ENCODE measurements around the gene NDUFB10. TPM values are rescaled to one million over a fixed set of nuclear protein-coding genes. Genes with fewer than 3 reads are reported as not detected.
A peak's percentile ranks its signal among the peaks of the same experiment; 100 is the strongest.

NDUFB10 gene
- total RNA-seq, 2 experiments from 2014 or later = 126 to 129 TPM

DNA sequence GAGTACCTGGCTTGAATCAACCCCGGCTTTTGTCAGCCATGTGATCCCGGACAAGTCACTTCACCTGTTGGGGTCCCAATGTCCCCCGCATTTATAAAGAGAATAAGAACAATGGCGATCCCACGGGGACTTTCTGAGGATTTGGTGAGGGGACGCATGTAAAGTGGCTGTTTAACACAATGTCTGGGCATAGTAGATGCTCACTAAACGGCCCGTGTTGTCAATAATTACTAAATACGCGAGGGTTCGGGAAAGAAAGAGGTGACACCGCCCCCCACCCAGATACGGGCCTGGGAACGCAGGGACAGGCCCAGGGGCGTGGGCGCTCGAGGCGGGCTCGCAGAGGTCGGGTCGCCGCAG lies 32.2 kb downstream of the NDUFB10 start:
- H3K4me1 Mint-ChIP-seq (ENCODE audit: low read depth) = peaks cover 16% of the 10 kb centered on the region
- intact Hi-C loops (cut with micrococcal nuclease) = no loop called here
- TF ChIP-seq, protein P1, sequence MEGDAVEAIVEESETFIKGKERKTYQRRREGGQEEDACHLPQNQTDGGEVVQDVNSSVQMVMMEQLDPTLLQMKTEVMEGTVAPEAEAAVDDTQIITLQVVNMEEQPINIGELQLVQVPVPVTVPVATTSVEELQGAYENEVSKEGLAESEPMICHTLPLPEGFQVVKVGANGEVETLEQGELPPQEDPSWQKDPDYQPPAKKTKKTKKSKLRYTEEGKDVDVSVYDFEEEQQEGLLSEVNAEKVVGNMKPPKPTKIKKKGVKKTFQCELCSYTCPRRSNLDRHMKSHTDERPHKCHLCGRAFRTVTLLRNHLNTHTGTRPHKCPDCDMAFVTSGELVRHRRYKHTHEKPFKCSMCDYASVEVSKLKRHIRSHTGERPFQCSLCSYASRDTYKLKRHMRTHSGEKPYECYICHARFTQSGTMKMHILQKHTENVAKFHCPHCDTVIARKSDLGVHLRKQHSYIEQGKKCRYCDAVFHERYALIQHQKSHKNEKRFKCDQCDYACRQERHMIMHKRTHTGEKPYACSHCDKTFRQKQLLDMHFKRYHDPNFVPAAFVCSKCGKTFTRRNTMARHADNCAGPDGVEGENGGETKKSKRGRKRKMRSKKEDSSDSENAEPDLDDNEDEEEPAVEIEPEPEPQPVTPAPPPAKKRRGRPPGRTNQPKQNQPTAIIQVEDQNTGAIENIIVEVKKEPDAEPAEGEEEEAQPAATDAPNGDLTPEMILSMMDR (IDR thresholded peaks at IDR 0.05) = no peak
- no peaks in the 10 kb centered on the region for H3K9me3 Mint-ChIP-seq
- ChIA-PET POLR2A (interaction anchor here (0.9 to 29.2 kb wide), 4 partner anchors 13 to 224 kb away, joined by 3 to 505 read pairs (median 36); partner anchors contain the start of genes NDUFB10, PGP, RNF151 and RPS2), CTCF (interaction anchor here (1.1 to 3.2 kb wide), 2 partner anchors 12 to 20 kb away, joined by 3 to 34 read pairs; partner anchors contain the start of gene TBL3)
- H3K4me3 Mint-ChIP-seq = peak overlapping the region; percentile 71
- peaks cover 10% of the 10 kb centered on the region for H3K36me3 Mint-ChIP-seq (ENCODE audit: low read depth)
- no peak for ATAC-seq
- H3K27ac Mint-ChIP-seq = peak overlapping the region; percentile 76
- H3K27me3 Mint-ChIP-seq = peaks cover 18% of the 10 kb centered on the region
- peak; percentile 33 for DNase-seq

DNA sequence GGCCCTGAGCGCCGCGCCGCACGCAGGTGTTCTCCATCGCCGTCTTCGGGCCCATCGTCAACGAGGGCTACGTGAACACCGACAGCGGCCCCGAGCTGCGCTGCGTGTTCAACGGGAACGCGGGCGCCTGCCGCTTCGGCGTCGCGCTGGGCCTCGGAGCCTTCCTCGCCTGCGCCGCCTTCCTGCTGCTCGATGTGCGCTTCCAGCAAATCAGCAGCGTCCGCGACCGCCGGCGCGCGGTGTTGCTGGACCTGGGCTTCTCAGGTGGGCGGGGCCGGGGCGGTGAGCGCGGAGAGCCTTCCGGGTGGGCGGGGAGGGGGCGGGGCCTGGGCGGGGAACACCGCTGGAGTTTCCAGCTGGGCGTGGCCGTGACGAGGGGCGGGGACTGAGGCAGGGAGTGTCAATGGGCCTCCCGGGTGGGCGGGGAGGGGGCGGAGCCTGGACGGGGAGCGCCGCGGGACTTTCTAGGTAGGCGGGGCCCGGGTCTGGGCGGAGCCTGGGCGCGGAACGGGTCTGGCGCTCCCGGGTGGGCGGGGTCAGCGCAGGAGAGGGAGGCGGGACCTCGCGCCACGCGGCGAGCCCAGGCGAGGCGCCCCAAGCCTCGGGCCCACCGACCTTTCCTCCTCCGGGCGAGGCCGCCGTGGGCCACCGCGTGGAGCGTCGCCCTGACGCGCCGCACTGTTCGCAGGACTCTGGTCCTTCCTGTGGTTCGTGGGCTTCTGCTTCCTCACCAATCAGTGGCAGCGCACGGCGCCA lies 32.8 kb downstream of the NDUFB10 start:
- peaks cover 7% of the 10 kb centered on the region for H3K36me3 Mint-ChIP-seq (ENCODE audit: low read depth)
- TF ChIP-seq, protein P1 (IDR thresholded peaks at IDR 0.05) = no peak
- POLR2A ChIA-PET = interaction anchor here (0.6 to 29.2 kb wide), 9 partner anchors 11 to 163 kb away, joined by 3 to 505 read pairs (median 4); partner anchors contain the start of genes NDUFB10, RNF151, RPS2 and TBL3
- peaks cover 18% of the 10 kb centered on the region for H3K27me3 Mint-ChIP-seq
- H3K4me1 Mint-ChIP-seq (ENCODE audit: low read depth) = peaks cover 20% of the 10 kb centered on the region
- DNase-seq = peak; percentile 98
- CTCF ChIA-PET = interaction anchor here (1.1 to 3.2 kb wide), 2 partner anchors 12 to 20 kb away, joined by 3 to 34 read pairs; partner anchors contain the start of gene TBL3
- no peaks in the 10 kb centered on the region for H3K9me3 Mint-ChIP-seq
- H3K4me3 Mint-ChIP-seq = peak overlapping the region; percentile 71
- ATAC-seq = peak; percentile 82
- intact Hi-C loops (cut with micrococcal nuclease) = no loop called here
- peak overlapping the region; percentile 34 for H3K27ac Mint-ChIP-seq

DNA sequence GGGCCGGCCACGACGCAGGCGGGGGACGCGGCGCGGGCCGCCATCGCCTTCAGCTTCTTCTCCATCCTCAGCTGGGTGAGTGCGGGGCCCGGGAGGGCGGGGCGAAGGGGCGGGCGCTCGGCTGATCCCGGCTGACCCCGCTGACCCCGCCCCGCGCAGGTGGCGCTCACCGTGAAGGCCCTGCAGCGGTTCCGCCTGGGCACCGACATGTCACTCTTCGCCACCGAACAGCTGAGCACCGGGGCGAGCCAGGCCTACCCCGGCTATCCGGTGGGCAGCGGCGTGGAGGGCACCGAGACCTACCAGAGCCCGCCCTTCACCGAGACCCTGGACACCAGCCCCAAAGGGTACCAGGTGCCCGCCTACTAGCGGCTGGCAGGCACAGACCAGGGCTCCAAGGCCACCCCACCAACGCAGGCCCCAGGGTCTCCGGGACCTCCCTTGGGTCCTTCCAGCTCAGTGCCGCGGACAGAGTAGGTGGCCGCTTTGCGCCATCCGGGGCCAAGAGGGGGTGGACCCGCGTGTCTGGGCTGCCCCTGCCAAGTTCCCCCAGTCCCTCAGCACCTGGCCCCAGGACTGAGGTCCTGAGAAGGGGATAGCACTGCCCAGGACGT lies 33.5 kb downstream of the NDUFB10 start:
- no peaks in the 10 kb centered on the region for H3K9me3 Mint-ChIP-seq
- peaks cover 10% of the 10 kb centered on the region for H3K36me3 Mint-ChIP-seq (ENCODE audit: low read depth)
- no peak for DNase-seq
- H3K4me1 Mint-ChIP-seq (ENCODE audit: low read depth) = peaks cover 23% of the 10 kb centered on the region
- no peak overlapping the region for H3K4me3 Mint-ChIP-seq
- ChIA-PET CTCF (interaction anchor here (1.1 to 3.2 kb wide), 2 partner anchors 11 to 21 kb away, joined by 3 to 34 read pairs; partner anchors contain the start of gene TBL3), POLR2A (interaction anchor here (0.6 to 29.2 kb wide), 7 partner anchors 10 to 162 kb away, joined by 3 to 505 read pairs (median 4); partner anchors contain the start of genes NDUFB10, RNF151, RPS2 and TBL3)
- TF ChIP-seq, protein P1 (IDR thresholded peaks at IDR 0.05) = no peak
- H3K27ac Mint-ChIP-seq = no peak overlapping the region
- intact Hi-C loops (cut with micrococcal nuclease) = no loop called here
- peaks cover 18% of the 10 kb centered on the region for H3K27me3 Mint-ChIP-seq
- no peak for ATAC-seq

DNA sequence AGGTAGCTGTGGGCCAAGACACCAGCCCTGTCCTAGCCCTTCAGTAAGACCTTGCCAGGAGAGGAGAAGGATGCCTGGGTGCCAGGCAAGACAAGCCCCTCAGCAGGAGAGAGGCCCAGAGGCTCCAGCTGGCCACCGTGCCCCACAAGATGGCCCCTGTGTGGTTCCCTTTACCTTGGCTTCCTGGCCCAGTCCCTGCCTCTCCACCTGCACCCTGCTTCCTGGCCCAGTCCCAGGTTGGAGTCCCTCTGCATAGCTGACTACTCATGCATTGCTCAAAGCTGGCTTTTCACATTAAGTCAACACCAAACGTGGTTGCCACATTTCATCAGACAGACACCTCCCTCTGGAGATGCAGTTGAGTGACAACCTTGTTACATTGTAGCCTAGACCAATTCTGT lies 34.4 kb downstream of the NDUFB10 start:
- H3K4me3 Mint-ChIP-seq = no peak overlapping the region
- DNase-seq (no peak), ATAC-seq (no peak)
- intact Hi-C loops (cut with micrococcal nuclease) = no loop called here
- peaks cover 15% of the 10 kb centered on the region for H3K36me3 Mint-ChIP-seq (ENCODE audit: low read depth)
- POLR2A ChIA-PET = interaction anchor here (1.3 to 29.2 kb wide), 5 partner anchors 9 to 161 kb away, joined by 4 to 505 read pairs (median 4); partner anchors contain the start of genes NDUFB10, RNF151, RPS2 and TBL3
- CTCF ChIA-PET = interaction anchor here (0.7 to 3.2 kb wide), 3 partner anchors 10 to 147 kb away, joined by 5 to 34 read pairs (median 5); no protein-coding TSS in a partner anchor
- H3K4me1 Mint-ChIP-seq (ENCODE audit: low read depth) = peaks cover 23% of the 10 kb centered on the region
- no peak overlapping the region for H3K27ac Mint-ChIP-seq
- TF ChIP-seq, protein P1 (IDR thresholded peaks at IDR 0.05) = no peak
- no peaks in the 10 kb centered on the region for H3K9me3 Mint-ChIP-seq
- H3K27me3 Mint-ChIP-seq = peaks cover 12% of the 10 kb centered on the region

All from activated CD8-positive, alpha-beta T cell treated with anti-CD3 and anti-CD28 coated beads for 36 hours (primary cell).